HG02981 (cell line): ENCODE results near the gene SPATA6.

Experiments used
- ATAC-seq: cut with Tn5 transposase; IDR thresholded peaks from one replicate; pipeline ENCODE4 v1.9.1; 2021; ENCODE audit warnings: mild to moderate bottlenecking, moderate library complexity; ENCODE audit not compliant: unreplicated experiment

Gene SPATA6

DNA sequence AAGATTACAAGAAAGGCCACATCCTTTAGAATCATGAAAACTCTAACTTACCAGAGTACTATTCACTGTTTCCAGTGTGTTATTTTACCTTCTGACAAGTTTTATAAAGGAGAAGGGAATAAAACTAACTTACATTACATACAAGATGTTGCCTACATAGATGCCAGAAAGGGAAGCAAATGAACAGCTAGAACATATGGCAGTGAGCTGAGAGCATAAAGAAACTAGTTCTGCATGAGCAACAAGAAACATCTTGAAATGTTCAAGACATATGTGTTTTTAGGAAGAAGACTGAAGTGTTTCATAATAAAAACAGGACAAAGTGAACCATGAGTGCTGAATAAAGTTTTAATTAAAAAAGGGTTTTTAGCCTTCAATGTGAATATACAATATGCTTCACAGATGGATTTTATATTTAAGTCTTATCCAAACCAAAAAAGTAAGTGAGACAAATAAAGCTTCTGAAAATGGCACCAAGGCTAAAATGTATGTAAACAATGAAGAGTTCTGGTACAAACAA, 210.1 kb downstream of the SPATA6 start:
- no peak for ATAC-seq

DNA sequence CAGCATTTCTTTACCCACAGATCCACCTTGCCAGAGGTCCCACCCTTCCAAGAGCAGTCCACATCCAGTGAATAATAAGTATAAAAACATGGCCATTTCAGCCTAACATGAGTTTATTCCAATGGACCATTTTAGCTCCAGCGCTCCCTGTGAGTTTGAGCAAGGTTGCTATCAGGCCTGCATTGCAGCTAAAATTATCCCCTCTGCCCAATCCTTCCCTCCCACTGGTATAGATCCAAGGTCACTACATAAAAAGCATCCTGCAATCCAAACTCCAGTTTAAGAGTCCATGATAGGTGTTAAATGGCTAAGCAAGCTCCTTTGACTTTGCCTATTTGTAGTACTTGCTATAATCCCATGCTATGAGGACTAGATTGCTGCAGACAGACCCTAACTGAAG, 213.9 kb downstream of the SPATA6 start:
- ATAC-seq = no peak

DNA sequence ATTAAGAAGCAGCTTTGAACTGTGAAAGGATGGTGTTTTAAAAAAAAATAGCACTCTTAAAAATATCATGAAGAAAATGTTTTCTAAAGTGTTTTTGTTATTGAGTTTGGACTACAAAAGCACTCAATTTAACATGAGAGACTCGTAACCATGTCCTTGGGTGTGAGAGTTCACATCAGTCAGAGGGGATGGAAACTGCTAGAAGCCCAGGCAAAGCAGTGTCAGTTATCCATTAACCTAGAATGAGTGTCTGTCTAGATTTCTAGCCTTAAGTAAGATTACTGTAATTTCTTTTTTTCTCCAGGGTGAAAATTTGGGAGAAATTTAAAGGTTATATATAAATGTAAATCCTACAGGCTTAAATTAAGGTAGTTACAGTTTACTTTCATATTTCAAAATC, 217.8 kb downstream of the SPATA6 start:
- no peak for ATAC-seq

GRCh38 chr1:48251821-48252220, 220.2 kb downstream of the SPATA6 start:
- ATAC-seq = no peak

- ATAC-seq = no peak
Measured at GRCh38 chr1:48251323-48251722, 220.7 kb downstream of the SPATA6 start.

DNA sequence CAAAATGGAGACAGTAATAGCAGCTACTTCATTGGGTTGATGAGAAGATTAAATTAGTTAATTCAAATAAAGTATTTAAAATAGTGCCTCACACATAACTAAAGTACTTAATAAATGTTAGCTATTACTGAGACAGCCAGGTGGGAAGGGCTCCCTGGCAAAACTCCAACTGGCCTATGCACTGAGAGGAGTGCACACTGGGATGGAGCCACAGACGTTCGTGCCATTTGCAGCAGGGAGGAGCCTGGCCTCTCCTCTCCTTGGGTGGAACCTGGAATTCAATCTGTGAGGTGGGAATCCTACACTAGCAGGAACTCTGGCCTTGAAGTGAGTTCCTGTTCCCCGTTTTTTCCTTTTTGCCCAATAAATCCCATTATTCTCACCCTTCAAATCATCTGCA, 221.4 kb downstream of the SPATA6 start:
- ATAC-seq = no peak

GRCh38 chr1:48249868-48250267, 222.1 kb downstream of the SPATA6 start:
- no peak for ATAC-seq

GRCh38 chr1:48248356-48248755, 223.6 kb downstream of the SPATA6 start:
- ATAC-seq = no peak

- no peak for ATAC-seq
Measured at GRCh38 chr1:48246727-48247126, 225.3 kb downstream of the SPATA6 start.
